ENCODE data around the gene MAN1C1.

MAN1C1 gene

GRCh38 chr1:25808481-25809244, 192.1 kb downstream of the MAN1C1 start:
- H3K4me3 ChIP-seq (ENCODE audit: low read depth, low read length), result no peak overlapping the region
- no peak for DNase-seq (ENCODE audit: low read depth)
- TF ChIP-seq CTCF (IDR thresholded peaks at IDR 0.05; ENCODE audit: insufficient read depth, low read depth, low read length, missing control alignments), result no peak

GRCh38 chr1:25809283-25809926, 192.8 kb downstream of the MAN1C1 start:
- no peak for TF ChIP-seq CTCF (IDR thresholded peaks at IDR 0.05; ENCODE audit: insufficient read depth, low read depth, low read length, missing control alignments)
- H3K4me3 ChIP-seq (ENCODE audit: low read depth, low read length), result no peak overlapping the region
- peak; percentile 40 for DNase-seq (ENCODE audit: low read depth)

GRCh38 chr1:25809929-25810328, 193.3 kb downstream of the MAN1C1 start:
- no peak for DNase-seq (ENCODE audit: low read depth)
- TF ChIP-seq CTCF (IDR thresholded peaks at IDR 0.05; ENCODE audit: insufficient read depth, low read depth, low read length, missing control alignments), result no peak
- H3K4me3 ChIP-seq (ENCODE audit: low read depth, low read length), result no peak overlapping the region

GRCh38 chr1:25810341-25811299, 194.0 kb downstream of the MAN1C1 start:
- TF ChIP-seq CTCF (IDR thresholded peaks at IDR 0.05; ENCODE audit: insufficient read depth, low read depth, low read length, missing control alignments), result peak; percentile 98
- H3K4me3 ChIP-seq (ENCODE audit: low read depth, low read length), result no peak overlapping the region
- peak; percentile 73 for DNase-seq (ENCODE audit: low read depth)

- no peak for TF ChIP-seq CTCF (IDR thresholded peaks at IDR 0.05; ENCODE audit: insufficient read depth, low read depth, low read length, missing control alignments)
- H3K4me3 ChIP-seq (ENCODE audit: low read depth, low read length), result no peak overlapping the region
- DNase-seq (ENCODE audit: low read depth), result no peak
Observed at GRCh38 chr1:25811384-25812082, 194.9 kb downstream of the MAN1C1 start.

- no peak for TF ChIP-seq CTCF (IDR thresholded peaks at IDR 0.05; ENCODE audit: insufficient read depth, low read depth, low read length, missing control alignments)
- DNase-seq (ENCODE audit: low read depth), result no peak
- no peak overlapping the region for H3K4me3 ChIP-seq (ENCODE audit: low read depth, low read length)
Observed at GRCh38 chr1:25813071-25813733, 196.6 kb downstream of the MAN1C1 start.

Measured in GM12865 (cell line).